ENCODE results near the gene PIK3CB. TPM values are rescaled to one million over a fixed set of nuclear protein-coding genes. Genes with fewer than 3 reads are reported as not detected.
"Not testable (repeated sequence)": the region's sequence is repeated elsewhere in the genome, so short reads cannot be mapped to it uniquely, and the experiment has no call there.

Gene PIK3CB
- total and polyA plus RNA-seq, 10 of the 15 experiments (the other 5 are each of a cell fraction or from before 2014, with no cell fraction given) = 5.0 to 18.4 (median 10.4) TPM

GRCh38 chr3:138824114-138824506, 10.6 kb downstream of the PIK3CB start (continued):
- no peak for TF ChIP-seq CUX1 (IDR thresholded peaks at IDR 0.05; ENCODE audit: insufficient replicate concordance, low read depth, low read length)
- TF ChIP-seq RCOR1 (conservative IDR thresholded peaks at IDR 0.05; ENCODE audit: low read depth, low read length) = no peak
- no peak for TF ChIP-seq NRF1 (conservative IDR thresholded peaks at IDR 0.05; ENCODE audit: low read depth, low read length)
- no peak for TF ChIP-seq WRNIP1 (IDR thresholded peaks at IDR 0.05; ENCODE audit: borderline replicate concordance, low read depth, low read length)

GRCh38 chr3:138820379-138820778, 14.3 kb downstream of the PIK3CB start:
- in situ Hi-C loops (cut with MboI); H3K36me3 ChIP-seq (ENCODE audit: control insufficient read depth in 2 of 2, insufficient read depth in 2 of 2, low read length in 1 of 2); H3K9ac ChIP-seq (ENCODE audit: control insufficient read depth, insufficient read depth, low read length); ATAC-seq; H3K27ac ChIP-seq (ENCODE audit: control insufficient read depth, insufficient read depth); H2AFZ ChIP-seq (ENCODE audit: control insufficient read depth, low read depth, low read length); H3K79me2 ChIP-seq (ENCODE audit: control insufficient read depth, insufficient read depth, low read length); H3K27me3 ChIP-seq (replicated peaks in 1 of 2; ENCODE audit: control insufficient read depth in 2 of 2, insufficient read depth in 2 of 2, low read length in 1 of 2); FAIRE-seq; POLR2A ChIA-PET; H3K9me3 ChIP-seq (replicated peaks; ENCODE audit: control insufficient read depth, insufficient read depth, low read length); DNase-seq (ENCODE audit: low read depth, low spot score); intact Hi-C loops (cut with micrococcal nuclease; ENCODE audit: unreplicated experiment); H3K4me1 ChIP-seq (ENCODE audit: control insufficient read depth, insufficient read depth, low read length); H4K20me1 ChIP-seq (ENCODE audit: control insufficient read depth, insufficient read depth); SMC1A ChIA-PET (ENCODE audit: uncharacterized antibody, unreplicated experiment); H3K4me2 ChIP-seq (ENCODE audit: control insufficient read depth, insufficient read depth); H3K4me3 ChIP-seq; BruUV-seq (replicated peaks); RAD21 ChIA-PET (ENCODE audit: unreplicated experiment): not testable (repeated sequence)
- CTCF ChIA-PET = interaction anchor here (1.7 kb wide), 1 partner anchor 229 kb away, joined by 4 read pairs; no protein-coding TSS in a partner anchor
- 99% methylated on average over 4 of the region's 4 CpGs for whole genome bisulfite sequencing (ENCODE audit: insufficient coverage, insufficient replicate concordance, low lambda C conversion rate, missing lambda C conversion rate)
